WI38 (cell line): ENCODE results near the gene CCDC71.

Experiments
- H3K4me3 ChIP-seq: 2 replicates; pipeline ENCODE4 v1.5.1; 2011; ENCODE audit warnings: low read depth, mild to moderate bottlenecking, control low read depth, low read length
- TF ChIP-seq, protein P1 (sequence below): IDR thresholded peaks from 2 replicates; pipeline ENCODE4 v1.5.1; 2012; ENCODE audit warnings: low read depth, mild to moderate bottlenecking, control low read depth, low read length

Gene CCDC71

DNA sequence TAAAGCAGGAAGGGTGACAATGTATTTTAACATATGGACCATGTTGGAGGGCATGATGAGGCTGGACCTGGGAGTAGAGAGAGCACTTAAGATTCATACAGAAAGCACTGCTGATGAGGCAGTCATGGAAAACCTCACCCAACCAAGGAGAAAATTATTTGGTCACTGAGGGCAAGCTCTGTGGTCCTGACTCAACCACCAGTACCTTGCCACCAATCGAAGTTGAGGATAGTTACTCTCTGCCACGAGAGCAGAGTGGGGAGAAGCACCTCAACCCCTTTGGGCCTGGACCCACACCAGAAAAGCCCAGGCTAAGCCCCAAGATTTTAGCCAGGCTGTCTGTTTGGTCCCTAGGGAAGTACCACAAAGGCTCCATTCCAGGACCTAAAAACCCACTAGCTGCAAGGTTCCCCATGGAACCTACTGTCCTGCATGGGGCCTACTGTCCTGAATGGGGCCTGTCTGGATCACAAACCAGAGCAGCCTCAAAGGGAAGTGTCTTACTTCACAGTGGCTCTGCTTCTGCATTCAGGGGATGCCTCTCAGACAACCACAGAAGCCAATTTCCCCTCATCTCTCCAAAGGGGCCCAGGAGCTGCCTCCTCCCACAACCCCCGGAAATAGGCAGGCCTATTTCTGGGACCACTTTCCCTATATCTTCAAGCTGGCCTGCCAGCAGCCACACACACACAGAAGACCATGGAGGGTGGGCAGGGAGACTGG, 4.2 kb downstream of the CCDC71 start:
- no peak overlapping the region for H3K4me3 ChIP-seq
- TF ChIP-seq, protein P1, sequence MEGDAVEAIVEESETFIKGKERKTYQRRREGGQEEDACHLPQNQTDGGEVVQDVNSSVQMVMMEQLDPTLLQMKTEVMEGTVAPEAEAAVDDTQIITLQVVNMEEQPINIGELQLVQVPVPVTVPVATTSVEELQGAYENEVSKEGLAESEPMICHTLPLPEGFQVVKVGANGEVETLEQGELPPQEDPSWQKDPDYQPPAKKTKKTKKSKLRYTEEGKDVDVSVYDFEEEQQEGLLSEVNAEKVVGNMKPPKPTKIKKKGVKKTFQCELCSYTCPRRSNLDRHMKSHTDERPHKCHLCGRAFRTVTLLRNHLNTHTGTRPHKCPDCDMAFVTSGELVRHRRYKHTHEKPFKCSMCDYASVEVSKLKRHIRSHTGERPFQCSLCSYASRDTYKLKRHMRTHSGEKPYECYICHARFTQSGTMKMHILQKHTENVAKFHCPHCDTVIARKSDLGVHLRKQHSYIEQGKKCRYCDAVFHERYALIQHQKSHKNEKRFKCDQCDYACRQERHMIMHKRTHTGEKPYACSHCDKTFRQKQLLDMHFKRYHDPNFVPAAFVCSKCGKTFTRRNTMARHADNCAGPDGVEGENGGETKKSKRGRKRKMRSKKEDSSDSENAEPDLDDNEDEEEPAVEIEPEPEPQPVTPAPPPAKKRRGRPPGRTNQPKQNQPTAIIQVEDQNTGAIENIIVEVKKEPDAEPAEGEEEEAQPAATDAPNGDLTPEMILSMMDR = no peak

DNA sequence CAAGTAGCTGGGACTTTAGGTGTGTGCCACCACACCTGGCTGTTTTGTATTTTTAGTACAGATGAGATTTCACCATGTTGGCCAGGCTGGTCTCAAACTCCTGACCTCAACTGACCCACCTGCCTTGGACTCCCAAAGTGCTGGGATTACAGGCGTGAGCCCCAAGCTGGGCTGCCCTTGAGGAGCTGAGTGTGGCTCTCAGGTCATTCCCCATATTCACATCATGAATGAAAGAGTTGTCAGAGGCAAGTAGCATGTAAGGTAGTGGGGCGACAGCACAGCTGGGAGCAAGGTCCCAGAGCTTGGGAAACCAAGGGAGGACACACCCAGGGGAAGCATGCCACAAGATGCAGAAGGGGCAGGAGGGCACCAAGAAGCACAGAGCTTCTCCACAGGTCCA, 4.9 kb downstream of the CCDC71 start:
- TF ChIP-seq, protein P1 = no peak
- no peak overlapping the region for H3K4me3 ChIP-seq

DNA sequence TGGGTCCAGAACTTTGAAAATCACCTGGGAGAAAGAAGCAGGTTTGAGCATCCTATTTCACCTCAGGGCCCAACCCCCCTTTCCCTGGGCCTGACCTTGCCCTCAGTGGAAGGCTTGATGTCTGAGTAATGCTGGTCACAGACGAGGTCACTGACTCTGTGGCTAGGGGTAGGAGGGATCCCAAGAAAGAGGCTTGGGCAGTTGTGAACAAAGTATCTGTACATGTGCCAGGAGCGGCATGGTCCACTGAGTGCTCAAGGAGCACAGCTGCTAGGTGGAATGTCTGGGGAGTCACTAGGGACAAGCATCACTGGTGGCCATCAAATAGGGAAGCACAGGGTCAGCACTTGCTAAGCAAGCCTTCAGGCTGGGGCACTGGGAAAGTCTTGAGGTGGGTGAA, 7.3 kb downstream of the CCDC71 start:
- TF ChIP-seq, protein P1 = no peak
- H3K4me3 ChIP-seq = no peak overlapping the region

DNA sequence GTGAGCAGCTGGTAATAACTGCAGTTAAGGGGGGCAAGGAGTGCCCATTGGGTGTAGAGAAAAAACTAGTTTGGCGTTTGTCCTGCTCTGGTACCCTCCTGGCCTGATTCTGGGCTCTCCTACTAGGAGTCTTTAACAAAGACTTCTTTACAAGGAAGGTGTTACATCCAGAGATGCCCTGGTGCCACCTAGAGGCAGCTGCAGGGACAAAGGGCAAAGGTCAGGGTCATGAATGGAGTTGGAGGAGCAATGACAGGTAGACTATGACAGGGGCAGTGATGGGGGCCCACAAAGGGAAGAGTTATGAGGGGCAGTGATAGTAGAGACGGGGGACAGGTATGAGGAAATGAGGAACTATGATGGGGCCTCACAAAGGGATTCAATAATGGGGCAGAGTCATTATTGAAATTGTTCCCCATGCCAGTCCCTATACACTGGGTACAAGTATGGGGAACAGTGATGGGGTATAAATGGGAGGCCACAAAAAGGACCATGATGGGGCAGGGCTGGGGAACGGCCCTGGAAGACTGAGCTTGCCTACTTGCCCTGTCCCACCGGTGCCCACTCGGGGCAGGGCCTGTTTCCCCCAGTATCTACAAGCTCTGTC, 7.9 kb downstream of the CCDC71 start:
- no peak overlapping the region for H3K4me3 ChIP-seq
- TF ChIP-seq, protein P1 = peak; percentile 11; the same call in 1 of the 2 replicates

DNA sequence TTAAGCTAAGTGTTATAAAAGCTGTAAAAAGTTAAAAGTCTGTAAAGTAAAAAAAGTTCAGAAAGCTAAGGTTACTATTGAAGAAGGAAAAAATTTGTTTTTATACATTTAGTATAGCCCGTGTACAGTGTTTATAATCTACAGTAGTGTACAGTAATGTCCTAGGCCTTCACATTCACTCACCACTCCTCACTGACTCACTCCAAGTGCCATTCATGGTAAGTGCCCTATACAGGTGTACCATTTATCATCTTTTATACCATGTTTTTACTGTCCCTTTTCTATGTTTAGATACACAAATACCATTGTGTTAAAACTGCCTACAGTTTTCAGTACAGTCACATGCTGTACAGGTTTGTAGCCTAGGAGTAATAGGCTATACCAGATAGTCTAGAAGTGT, 8.8 kb downstream of the CCDC71 start:
- no peak overlapping the region for H3K4me3 ChIP-seq

DNA sequence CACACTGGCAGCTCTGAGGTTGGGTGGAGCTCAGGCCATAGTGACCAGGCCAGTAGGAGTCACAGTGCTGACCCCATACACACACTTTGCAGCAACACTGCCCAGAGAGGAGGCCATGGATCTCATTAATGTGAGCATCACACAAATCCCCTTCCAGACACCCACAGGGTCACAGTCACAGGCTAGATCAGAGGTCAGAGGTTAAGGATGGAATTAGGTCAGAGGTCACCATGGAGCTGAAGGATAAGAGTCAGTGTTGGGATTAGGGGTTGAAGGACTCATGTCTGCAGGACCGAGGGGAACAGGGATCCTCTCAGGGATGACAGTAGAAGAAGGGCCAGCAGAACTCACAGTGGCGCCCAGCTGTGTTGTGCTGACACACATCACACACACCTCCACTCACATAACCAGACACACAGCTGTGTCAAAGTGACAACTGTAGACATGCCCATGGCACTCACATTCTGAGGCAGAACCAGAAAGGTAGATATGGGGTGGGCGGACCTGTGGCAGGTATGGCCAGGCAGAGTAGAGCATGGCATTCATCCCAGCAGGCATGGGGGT, 12.7 kb downstream of the CCDC71 start:
- H3K4me3 ChIP-seq = no peak overlapping the region
- TF ChIP-seq, protein P1 = no peak

More for the DNA sequence above, 8.8 kb downstream of the CCDC71 start:
- TF ChIP-seq, protein P1 = no peak

DNA sequence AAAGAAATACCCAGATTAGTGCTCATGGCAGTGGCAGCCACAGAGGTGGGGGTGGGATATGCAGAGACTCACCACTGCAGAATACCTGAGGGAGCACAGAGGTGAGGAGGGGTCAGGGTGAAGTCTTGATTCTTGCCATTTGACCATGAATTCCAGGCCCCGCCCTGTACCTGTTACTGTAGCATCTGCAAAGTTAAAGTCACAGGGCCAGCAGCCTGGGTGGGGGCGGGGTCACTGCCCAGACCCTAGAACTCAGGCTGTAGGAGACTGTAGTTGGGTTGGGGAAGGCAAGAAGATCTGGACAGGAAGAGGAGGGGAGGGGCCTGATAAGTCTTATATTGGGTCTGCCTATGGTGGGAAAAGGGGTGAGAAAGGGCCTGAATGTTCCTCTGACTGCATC, 14.5 kb downstream of the CCDC71 start:
- TF ChIP-seq, protein P1 = no peak
- H3K4me3 ChIP-seq = no peak overlapping the region
